NCI-H2081 treated with DMSO at 0.1 percent for 48 hours (cell line): ENCODE data around the gene PEDS1.
"Not testable (repeated sequence)": the region's sequence is repeated elsewhere in the genome, so short reads cannot be mapped to it uniquely, and the experiment has no call there.

ENCODE experiments used
- DNase-seq: peaks from one replicate; lab custom pipeline; 2025; lab: John Stamatoyannopoulos, UW

The PEDS1 gene

DNA sequence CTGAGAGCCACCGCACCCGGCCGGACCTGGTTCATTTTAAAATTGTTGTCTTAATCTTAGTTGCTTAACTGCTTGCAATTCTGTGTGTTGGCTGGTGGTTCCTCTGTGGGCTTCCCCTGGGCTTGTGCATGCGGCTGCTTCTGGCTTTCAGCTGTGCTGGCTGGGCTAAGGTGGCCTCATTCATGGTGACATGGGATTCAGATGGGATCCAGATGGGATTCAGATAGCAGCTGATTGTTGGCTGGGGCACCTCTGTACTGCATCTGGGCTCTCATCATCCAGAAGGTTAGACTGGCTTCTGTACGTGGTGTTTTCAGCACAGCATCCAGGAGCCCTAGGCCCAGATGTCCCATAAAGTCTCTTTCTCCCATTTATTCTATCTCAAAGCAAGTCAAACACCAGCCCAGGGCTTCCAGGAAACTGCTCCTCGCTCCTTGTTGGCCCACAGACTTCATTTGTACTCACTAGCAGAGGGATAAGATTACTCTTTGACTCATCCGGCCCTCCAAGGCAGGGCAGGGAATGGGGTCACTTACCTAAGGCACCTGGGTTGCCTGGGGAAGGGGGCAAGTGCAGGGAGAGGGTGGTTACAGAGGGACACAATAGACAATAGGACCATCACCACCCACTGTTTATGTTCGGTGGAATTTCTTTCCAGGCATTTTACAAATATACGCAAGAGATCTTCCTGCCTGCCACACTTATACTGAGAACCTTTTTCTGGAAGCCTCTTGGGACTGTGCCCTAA is 10.2 kb upstream of the PEDS1 start:
- DNase-seq = no peak

DNA sequence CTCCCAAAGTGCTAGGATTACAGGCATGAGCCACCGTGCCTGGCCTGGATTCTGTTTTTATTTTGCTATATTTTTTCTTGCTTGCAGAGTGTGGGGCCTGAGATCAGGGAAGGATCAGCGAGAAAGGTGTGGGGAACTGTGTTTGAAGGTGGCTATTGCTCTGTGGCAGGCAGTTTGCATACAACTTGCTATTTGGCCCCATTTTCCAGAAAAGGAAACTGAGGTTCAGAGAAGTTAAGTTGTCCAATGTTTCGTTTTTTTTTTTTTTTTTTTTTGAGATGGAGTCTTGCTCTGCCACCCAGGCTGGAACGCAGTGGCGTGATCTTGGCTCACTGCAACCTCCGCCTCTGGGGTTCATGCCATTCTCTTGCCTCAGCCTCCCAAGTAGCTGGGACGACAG is 8.0 kb upstream of the PEDS1 start:
- not testable (repeated sequence) for DNase-seq

DNA sequence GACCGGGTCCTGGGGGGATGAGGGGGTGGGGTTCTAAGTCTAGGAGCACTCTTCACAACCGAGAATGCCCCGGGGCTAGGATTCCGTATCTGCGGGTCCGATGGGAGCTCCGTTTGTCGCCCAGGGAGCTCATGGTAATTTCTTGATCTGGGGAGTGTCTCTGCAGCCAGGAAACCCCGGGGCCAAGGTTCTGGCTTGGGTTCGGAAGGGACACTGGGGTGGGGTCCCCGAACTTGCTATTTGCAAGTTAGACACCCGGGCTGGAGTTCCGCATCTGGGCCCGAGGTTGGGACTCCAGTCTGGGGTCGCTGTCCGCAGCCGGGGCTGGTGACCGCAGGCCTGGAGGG is 397 bp downstream of the PEDS1 start:
- no peak for DNase-seq

DNA sequence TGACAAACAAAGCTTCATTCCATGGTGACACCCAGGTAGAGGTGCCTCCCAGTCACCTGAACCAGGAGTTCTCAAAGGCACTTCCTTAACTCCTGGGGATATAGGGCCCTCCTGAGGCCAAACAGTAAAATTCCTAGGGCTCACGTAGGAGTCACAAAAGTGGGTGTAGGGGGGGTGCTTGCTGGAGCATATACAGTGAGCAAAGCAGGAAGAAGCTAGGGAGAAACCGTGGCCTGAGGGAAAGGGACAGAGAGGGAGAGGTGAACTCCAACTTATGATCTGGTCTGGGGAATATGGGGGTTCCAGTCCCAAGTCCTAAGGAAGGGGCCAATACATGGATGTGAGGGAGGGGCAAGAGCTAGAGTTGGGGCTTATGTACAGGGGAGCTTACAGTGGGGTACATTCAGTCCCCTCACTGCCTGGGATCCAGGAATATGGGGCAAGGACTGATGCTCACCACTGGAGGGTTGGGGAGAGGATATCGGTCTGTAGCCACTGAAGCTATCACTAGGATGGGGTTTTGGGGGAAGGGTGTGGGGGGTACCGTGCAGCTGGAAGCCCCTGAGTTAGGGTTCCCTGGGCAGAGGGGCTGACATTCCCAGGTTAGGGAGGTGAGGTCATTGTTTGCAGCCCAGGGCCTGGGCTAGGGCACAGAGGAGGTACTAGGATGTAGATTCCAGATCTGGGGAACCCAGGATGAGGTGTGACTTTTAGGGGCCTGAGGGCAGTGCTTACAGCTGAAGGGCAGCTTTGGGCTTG is 950 bp downstream of the PEDS1 start:
- no peak for DNase-seq

DNA sequence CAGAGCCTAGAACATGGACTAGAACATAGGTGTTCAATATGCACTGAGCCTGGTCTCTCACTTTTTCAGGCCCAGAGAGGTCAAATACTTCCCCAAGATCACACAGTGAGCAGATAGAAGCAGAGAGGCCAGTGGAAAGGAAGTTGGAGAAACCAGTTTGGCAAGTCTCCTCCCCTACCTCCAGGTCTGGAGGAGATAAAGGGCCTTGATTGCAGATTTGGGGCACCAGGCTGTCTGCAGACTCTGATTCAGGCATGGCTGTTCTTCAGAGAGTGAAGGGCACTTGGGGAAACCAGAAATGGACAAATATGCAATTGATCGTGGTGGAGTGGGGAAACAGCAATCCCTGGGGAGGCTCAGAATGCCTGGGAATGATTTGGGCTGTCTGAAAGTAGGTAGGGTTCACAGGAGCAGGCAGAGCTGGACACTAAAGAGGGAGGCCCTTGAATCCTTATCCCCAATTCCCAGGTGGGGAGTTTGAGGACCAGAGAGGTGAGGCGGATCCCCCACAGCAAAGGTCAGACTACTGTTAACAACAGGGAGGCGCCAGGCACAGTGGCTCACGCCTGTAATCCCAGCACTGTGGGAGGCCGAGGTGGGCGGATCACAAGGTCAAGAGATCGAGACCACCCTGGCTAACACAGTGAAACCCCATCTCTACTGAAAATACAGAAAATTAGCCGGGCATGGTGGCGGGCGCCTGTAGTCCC is 2.3 kb downstream of the PEDS1 start:
- no peak for DNase-seq

DNA sequence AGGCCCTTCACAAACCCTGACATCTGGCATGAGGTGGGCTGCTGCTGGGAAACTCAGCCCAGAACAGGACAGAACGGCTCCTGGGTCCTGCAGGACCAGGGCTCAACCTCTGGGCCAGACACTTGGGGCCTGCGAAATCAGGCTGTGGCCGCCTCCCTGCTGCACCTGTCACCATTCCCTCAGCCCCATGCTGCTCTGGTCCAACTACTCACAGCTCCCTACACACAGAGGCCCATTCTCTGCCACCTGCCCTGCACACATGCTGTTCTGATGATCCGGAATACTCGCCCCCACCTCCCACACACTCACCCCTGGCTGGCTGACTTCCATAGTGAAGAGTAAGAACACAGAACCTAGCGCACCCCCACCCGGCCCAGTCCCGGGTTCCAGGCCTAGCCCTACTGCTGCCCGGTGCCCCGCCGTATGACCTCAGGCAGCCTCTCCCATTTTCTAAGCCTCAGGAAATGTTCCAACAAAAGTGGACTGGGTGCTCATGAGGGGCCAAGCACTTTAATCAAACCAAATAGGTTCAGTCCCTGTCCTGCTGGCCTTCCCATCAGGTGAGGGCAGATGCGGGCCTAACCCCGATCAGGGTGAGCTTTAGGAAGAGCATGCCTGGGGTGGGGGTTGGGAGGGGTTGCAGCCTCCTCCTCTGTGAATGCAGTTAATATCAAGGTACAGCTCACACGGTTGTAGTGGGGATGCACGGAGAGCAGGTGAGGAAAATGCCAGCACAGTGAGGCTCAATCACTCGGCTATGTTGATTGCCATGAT is 3.9 kb downstream of the PEDS1 start:
- no peak for DNase-seq

DNA sequence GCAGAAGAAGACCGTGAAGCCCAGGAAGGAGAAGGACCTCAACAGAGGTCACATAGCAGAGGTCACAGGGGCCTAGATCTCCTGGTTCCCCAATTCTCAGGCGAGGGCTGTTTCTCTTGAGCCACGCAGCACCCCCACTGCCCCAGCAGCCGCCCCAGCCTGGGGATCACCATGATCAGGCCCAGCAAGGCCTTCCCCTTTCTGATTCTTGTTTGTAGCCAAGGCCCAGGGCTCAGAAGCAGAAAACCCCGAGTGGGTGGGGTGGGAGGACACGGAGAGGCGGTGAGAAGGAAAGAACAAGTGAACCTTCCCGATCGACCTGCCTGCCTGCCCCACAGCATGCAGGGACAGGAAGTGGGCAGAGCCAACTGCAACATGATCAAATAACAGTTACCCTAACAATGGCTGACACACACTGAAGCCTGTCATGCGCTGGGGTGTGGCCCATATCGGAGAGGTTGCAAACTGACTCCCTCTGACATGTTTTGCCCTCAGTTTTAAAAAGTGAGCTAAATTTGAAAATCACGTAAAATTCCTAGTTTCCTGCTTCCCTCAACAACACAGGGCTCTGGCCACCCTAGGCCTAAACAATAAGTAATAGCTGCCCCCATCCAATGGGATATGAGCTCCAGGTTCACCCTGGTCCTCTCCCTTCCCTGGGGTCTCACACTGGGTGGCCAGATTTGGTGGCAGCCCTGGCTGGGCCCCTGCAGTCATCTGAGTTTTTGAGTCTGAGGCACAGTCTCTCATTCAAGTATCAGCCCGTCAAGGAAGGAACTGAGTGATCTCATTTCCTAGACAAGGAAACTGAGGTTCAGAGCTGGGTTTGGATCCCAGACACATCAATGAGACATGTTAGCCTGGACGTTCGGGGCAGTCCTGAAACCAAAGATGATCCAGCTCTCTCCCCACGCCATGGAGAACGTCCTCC is 6.5 kb downstream of the PEDS1 start:
- DNase-seq = no peak

DNA sequence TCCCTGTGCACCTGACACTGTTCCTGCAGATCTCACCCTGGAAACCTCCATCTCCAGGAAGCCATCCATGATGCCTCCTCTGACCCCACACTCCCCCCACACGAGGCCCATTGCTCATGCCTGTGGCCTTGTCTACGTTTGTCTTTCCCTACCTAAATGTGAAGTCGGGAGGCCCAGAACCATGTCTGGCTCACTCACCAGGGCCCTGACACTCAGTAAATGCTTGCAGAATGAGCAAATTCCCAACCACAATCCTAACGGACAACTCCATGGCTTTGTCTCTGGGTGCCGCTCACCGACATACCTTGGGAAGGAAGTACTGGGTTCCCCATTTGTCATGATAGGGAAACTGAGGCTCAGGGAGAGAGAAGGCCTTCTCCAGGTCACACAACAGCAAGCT is 7.3 kb downstream of the PEDS1 start:
- DNase-seq = no peak

DNA sequence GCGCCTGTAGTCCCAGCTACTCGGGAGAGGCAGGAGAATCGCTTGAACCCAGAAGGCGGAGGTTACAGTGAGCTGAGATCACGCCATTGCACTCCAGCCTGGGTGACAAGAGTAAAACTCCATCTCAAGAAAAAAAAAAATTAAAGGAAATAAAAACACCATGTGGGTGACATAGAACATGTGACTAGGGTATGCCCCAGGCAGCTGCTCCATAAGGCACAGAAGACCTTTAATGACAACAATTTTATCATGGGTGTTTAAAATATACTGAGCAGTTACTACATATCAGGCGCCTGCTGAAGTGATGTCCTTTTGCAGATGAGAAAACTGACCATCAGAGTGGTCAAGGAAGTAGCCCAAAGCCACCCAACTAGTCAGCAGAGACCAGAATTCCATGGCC is 8.0 kb downstream of the PEDS1 start:
- DNase-seq = no peak

DNA sequence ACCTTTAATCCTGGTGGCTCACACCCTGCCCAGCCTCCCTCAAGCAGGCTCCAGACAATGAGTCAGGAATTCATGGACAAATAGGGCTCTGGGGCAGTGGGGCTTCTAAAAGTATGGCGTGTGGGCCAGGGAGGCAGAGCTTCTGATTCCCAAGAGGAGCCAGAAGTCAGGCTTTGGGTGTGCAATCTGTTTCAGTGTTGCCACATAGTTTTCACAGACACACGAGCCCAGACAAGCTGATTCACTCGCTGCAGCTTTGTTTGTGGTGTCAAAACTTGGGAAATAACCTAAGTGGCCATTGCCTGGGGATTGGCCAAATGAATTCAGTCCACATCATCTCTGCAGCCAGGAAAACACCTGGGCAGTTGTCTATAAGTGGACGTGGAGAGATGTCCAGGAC is 9.2 kb downstream of the PEDS1 start:
- no peak for DNase-seq

DNA sequence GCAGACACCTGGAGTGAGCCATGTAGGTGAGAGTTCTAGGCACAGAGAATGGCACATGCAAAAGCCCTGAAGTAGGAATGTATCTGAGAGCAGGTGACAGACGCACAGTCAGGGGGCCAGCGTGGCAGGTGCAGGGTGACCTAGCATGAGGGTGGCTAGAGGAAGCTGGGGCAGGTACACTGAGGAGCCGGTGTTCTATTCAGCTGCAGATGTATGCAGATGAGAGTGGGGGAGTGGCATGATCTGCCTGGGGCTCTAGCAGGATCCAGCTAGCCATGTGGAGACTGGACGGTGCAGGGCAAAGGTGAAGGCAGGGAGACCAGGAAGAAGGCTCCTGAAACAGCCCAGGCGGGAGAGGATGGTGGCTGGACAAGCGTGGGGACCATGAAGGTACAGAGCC is 10.7 kb downstream of the PEDS1 start:
- DNase-seq = no peak

DNA sequence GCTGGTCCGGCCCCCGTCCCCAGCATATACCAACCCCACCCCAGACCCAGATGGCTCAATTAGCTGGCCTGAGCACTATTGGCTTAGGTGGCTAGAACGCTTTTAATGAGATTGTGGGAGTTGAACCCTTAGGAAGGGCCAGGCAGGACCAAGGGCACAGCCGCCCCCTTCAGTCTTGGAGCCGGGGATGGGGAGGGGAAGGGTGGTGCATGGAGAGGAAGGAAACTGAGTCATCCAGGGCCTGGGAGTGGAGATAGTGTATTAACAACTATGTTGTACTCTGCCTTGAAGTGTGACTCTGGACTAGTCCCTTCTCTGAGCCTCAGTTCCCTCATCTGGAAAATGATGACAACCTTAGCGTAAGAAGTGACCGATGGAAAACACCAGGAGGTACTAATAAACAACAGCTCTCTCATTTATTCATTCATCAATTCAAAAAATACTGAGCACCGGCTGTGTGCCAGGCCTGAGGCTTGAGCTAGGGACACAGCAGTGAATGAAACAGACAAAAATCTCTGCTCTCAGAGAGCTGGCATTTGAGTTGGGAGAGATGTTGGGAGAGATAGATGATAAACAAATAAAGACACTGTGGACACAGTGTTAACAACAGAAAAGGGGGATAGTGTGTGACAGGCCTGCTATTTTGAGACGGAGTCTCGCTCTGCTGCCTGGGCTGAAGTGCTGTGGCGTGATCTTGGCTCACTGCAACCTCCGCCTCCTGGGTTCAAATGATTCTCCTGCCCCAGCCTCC is 11.5 kb downstream of the PEDS1 start:
- no peak for DNase-seq

DNA sequence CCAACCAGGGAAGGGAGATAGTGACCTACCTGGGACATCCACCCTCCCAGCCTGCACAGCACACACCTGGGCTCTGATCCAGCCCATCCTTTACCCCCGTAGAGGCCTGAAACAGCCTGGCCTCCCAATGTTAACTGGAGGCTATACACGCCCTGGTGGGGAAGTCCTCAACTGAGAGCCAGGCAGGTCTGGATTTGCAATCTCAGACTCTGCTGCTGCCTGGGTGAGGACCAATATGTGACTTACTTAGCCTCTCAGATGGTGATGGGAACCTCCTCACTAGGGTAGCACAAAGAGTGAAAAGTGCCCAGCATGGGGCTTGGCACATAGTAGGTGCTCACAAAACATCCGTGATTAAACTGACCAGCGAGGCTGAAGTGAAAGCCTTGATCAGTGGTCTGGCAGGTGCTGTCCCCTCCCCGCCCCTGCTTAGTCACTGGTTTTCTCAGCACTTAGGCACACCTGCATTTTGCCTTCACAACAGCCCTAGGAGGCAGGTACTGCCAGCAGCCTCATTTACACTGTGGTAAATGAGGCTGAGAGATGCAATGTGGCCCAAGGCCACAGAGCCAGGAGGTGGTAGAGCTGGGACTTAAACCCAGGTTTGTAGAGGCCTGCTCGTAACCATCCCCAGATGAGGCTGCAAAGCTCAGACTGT is 12.4 kb downstream of the PEDS1 start:
- no peak for DNase-seq

DNA sequence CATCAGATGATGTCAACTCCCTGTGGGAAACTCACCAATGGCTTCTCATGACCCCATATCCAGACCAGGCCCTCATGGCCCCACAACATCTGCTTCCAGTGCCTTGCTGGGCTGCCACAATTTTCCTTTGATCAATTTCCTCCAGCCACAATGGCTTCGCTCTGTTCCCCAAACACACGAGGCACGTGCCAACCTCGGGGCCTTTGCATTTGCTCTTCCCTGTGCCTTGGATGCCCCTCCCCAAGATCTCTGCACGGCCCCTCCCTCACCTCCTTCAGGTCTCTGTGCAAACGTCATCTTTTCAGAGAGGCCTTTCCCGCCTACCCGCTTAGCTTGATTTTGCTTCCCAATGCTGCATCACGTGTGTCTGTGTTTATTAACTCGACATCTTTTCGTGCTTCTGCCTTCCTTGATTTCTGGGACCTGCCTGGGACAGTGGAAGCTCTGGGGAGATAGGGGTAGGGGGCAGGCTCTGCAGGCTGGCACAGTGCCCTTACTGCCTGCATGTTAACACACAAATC is 13.1 kb downstream of the PEDS1 start:
- no peak for DNase-seq

DNA sequence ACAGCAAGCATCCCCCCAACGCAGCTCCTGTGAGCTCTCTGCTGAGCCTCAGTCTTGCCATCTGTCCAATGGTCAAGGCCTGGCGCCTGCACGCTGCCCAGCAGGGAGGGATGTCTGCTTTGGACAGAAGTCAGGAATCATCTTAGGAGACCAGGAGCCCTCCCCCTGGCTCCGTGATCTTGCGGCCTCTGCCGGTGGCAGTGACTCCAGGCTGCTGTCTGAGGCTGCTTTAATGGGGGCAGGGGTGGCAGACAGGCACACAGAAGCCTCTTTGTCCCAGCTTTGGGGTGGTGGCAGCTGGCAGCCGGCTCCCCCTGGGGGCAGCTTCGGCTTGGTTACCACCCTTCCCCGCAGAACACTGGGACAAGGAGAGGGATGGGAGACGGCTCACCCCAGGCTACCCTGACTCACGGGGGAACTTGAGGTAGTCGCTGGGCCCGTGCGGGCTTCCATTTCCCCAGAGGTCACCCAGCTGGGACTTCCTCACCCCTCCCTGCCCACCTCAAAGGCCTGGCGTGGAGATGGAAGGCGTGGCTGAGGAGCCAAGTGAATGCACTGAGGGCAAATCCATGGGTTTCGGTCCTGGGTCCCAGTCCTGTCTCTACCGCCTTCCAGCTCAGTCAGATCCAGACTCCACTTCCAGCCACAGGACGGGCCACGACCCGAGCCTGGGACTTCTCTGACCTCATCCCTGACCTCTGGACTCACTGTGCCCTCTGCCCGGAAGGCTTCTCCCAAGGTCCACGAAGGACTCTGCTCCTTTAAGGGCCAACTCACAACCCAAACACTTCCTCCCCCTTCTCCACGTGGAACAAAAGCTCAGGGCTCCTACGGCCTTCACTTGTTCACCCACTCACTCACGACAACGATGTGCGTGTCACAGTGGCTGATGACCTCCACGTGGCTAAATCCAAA is 14.8 kb downstream of the PEDS1 start:
- no peak for DNase-seq

DNA sequence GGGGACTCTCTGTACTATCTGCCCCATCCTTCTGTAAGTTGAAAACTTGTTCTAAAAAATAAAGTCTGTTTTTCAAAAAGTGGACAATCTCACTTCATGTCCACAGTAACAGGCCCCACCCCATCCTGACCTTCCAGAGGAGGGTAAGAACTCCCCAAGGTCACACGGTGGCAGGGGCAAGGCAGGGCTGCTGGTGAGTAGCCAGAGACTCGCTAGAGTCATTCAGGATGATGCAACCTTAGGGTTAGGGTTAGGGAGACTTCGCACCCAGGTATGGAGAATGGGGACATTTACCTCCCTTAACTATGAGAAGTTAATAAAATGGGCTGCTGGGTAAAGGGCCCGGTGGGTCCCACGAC is 15.4 kb downstream of the PEDS1 start:
- no peak for DNase-seq

DNA sequence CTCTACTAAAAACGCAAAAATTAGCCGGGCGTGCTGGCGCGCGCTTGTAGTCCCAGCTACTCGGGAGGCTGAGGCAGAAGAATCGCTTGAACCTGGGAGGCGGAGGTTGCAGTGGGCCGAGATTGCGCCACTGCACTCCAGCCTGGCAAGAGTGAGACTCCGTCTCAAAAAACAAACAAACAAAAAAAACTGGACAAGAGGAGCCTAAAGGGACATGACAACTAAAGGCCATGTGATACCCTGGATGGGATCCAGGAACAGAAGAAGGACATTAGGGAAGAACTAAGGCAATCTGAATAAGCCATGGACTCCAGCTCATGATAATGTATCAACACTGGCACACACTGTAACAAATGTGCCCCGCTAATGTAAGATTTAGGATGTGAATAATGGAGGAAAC is 15.8 kb downstream of the PEDS1 start:
- not testable (repeated sequence) for DNase-seq

DNA sequence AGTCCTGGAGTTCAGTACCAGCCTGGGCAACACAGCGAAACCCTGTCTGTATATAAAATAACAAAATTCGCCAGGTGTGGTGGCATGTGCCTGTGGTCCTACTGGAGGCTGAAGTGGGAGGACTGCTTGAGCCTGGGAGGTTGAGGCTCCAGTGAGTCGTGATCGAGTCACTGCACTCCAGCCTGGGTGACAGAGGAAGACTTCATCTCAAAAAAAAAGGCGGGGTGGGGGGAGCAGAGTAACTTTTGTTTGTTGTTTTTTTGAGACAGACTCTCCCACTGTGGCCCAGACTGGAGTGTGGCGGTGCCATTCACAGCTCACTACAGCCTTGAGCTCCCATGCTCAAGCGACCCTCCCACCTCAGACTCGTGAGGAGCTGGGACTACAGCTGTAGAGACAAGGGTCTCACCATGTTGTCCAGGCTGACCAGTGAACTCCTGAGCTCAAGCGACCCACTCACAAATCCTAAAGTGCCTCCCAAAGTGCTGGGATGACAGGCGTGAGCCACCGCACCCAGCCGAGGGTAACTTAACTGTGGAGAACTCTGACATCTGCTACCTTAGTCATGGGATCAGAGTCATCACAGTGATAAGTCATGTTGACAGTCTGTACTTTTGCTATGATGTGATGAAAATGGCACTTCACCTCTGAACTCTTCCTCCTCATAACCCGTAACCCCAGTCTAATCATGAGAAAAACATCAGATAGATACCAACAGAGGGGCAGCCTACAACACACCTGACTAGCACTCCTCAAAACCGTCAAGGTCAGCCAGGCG is 16.5 kb downstream of the PEDS1 start:
- no peak for DNase-seq
